Effector memory CD4-positive, alpha-beta T cell (primary cell): ENCODE results near the gene RNF144A.

Source experiments
- DNase-seq, 3 donors: peaks; one replicate each; pipeline ENCODE4 v3.0.0-alpha.2; 2020
- H3K27ac ChIP-seq: 2 replicates; pipeline ENCODE4 v1.7.0; 2013; ENCODE audit warnings: mild to moderate bottlenecking, low read length, moderate library complexity; ENCODE audit not compliant: insufficient read depth, poor library complexity, severe bottlenecking
- H3K27me3 ChIP-seq: replicated peaks from 2 replicates; pipeline ENCODE4 v1.7.0; 2013; ENCODE audit warnings: mild to moderate bottlenecking, low read length; ENCODE audit not compliant: insufficient read depth, control insufficient read depth, poor library complexity, severe bottlenecking
- H3K36me3 ChIP-seq: 2 replicates; pipeline ENCODE4 v1.7.0; 2013; ENCODE audit warnings: mild to moderate bottlenecking, low read length, moderate library complexity; ENCODE audit not compliant: control insufficient read depth, insufficient read depth
- H3K4me1 ChIP-seq: 2 replicates; pipeline ENCODE4 v1.7.0; 2013; ENCODE audit warnings: low read length, mild to moderate bottlenecking; ENCODE audit not compliant: control insufficient read depth, insufficient read depth, poor library complexity, severe bottlenecking
- H3K4me3 ChIP-seq: 2 replicates; pipeline ENCODE4 v1.7.0; 2013; ENCODE audit warnings: low read length, low read depth, mild to moderate bottlenecking; ENCODE audit not compliant: insufficient read depth, poor library complexity, severe bottlenecking
- H3K9me3 ChIP-seq: 2 replicates; pipeline ENCODE4 v1.7.0; 2013; ENCODE audit warnings: mild to moderate bottlenecking, low read length, moderate library complexity; ENCODE audit not compliant: control insufficient read depth

Gene RNF144A

DNA sequence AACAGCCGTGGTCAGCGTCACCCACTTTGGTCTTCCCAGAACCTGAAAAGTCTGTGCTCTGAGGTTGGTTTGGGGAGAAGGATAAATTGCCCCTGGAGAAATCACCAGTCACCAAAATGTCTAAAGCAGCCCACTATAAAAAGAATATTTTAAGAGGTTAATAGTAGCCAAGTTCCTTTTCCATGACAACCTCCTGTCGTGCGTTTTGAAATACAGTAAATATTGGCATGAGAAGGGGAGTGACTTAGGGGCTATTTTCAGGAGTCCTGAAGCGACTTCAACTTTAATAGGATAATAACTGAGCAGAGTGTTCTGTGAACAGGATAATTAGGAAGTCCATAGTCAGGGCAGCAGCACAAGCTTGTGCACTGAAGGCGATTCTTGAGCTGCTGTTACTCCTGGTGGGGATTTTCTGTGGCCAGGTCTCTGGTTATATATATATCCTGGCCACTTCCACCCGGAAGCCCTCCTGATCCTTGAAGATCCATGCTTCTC is 49.3 kb downstream of the RNF144A start:
- H3K4me1 ChIP-seq, result no peaks in the 10 kb centered on the region
- H3K27ac ChIP-seq, result no peak overlapping the region
- no peak for DNase-seq
- no peaks in the 10 kb centered on the region for H3K36me3 ChIP-seq
- no peaks in the 10 kb centered on the region for H3K9me3 ChIP-seq
- no peaks in the 10 kb centered on the region for H3K27me3 ChIP-seq
- H3K4me3 ChIP-seq, result no peak overlapping the region

DNA sequence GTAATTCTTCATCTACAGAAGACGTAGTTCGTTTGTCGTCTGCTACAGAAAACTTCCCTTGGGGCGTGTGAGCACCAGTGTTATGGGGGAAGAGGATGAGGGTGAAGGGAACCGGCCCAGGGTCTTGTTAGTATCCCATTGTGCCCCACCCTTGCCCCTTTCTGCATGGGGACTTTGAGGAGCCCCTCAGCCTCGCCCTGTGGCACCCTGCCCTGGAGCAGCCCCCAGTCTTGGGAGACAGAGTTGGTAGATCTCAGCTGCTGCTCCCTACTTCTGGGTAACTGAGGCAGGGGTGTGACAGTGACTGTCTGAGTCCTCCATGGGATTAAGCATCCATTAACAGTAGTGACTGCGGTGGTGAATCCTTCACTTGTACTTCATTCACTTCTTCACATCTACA is 50.1 kb downstream of the RNF144A start:
- H3K36me3 ChIP-seq, result no peaks in the 10 kb centered on the region
- H3K27ac ChIP-seq, result no peak overlapping the region
- no peaks in the 10 kb centered on the region for H3K9me3 ChIP-seq
- no peaks in the 10 kb centered on the region for H3K4me1 ChIP-seq
- H3K27me3 ChIP-seq, result no peaks in the 10 kb centered on the region
- H3K4me3 ChIP-seq, result no peak overlapping the region
- no peak for DNase-seq

DNA sequence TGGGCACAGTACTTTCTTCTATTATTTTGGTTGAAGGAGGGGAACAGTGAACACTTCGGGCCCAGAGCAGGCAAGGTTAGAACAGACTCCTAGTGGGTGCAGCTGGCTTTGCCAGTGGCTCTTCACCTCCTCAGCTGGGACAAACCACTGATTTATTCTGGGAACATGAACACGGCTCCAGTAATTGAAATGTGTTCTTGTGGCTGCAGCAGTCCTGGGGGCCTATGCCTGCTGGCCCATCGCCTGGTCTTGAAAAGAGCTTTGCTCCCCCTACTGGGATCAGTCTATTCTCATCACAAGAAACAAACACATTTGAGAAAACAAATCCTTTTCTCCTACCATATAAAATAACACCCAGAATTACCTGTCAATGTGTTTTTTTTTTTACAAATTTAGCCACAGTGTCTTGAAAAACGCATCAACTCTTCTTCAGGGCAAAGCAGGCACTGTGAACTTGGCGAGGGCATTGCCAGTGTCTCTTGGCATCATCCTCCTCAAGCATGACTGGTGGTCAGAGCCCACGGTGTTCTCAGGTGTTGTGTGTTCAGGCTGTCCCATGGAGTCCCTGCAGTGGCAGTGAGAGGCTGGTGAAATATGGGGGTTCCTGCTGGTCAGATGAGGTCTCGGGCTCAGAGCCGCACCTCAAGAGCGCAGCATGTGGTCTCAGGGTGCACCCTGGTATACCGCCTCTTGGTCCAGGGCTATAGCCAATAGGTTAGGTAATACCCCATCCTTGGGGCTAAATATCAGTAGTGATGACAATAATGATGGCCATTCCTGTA is 51.3 kb downstream of the RNF144A start:
- H3K9me3 ChIP-seq, result no peaks in the 10 kb centered on the region
- no peak overlapping the region for H3K4me3 ChIP-seq
- no peaks in the 10 kb centered on the region for H3K36me3 ChIP-seq
- H3K27me3 ChIP-seq, result no peaks in the 10 kb centered on the region
- no peaks in the 10 kb centered on the region for H3K4me1 ChIP-seq
- H3K27ac ChIP-seq, result no peak overlapping the region
- DNase-seq, result no peak

DNA sequence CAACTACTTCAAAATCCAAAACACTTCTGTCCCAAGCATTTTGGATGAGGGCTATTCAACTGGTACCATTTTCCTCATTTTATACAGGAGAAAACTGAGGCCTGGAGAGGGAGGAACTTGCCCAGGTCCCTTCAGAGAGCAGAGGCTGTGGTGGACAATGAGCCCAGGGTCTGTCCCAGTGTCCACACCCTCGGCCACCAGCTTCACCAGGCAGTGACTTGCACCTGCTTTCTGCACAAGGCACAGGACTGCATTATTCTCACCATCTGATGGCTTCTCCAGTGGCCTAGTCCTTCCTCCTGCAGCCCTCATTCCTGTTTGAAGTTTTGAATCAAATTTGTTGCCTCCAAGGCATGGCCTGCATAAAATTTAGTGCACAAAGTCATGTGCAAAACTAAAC is 53.3 kb downstream of the RNF144A start:
- Histone ChIP-seq H3K4me3 (no peak overlapping the region), H3K4me1 (no peaks in the 10 kb centered on the region), H3K27me3 (no peaks in the 10 kb centered on the region), H3K9me3 (no peaks in the 10 kb centered on the region), H3K27ac (no peak overlapping the region), H3K36me3 (no peaks in the 10 kb centered on the region)
- DNase-seq, result no peak

DNA sequence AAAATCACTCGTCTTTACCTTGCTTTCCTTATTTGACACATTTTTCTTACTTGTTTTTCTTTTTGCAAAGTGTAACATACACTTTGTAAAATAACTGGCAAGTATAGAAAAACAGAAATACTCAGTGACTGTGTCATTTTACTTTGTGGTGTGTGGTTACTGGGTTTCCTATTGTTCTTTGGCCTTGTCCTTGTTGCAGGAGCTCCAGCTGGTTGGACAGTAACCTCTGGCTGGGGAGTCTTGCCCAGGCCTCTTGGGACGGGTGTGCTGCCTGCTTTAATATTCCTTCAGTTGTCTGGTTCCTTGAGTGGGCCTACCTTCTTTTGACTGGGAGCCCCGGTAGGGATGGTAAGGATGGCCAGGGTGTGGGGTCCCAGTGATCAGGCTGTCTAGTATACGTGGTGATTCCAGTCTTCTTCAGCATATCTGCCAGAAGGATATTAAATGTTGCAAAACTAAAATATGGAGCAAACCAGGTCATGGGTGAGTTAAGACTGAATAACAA is 53.8 kb downstream of the RNF144A start:
- Histone ChIP-seq H3K27me3 (no peaks in the 10 kb centered on the region), H3K9me3 (no peaks in the 10 kb centered on the region), H3K4me3 (no peak overlapping the region), H3K4me1 (no peaks in the 10 kb centered on the region), H3K36me3 (no peaks in the 10 kb centered on the region), H3K27ac (no peak overlapping the region)
- DNase-seq, result no peak

DNA sequence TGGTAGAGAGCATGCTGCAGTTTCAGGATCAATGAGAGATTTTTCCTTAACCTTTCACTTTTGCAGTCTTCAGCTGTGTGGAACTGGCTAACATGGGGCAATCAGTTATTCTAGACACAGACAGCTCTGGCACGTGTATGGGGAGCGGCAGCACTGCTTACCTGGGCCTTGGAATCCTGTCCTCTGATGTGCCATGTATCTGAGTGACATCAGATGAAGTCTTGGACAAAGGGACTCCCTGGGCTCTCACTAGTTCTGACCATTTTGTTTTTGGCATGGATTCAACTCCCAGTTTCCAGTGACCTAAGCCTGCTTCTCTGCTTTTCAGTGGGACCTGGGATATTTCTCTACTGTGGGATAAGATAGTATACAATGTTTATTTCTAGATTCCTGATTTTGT is 54.3 kb downstream of the RNF144A start:
- no peaks in the 10 kb centered on the region for H3K36me3 ChIP-seq

DNA sequence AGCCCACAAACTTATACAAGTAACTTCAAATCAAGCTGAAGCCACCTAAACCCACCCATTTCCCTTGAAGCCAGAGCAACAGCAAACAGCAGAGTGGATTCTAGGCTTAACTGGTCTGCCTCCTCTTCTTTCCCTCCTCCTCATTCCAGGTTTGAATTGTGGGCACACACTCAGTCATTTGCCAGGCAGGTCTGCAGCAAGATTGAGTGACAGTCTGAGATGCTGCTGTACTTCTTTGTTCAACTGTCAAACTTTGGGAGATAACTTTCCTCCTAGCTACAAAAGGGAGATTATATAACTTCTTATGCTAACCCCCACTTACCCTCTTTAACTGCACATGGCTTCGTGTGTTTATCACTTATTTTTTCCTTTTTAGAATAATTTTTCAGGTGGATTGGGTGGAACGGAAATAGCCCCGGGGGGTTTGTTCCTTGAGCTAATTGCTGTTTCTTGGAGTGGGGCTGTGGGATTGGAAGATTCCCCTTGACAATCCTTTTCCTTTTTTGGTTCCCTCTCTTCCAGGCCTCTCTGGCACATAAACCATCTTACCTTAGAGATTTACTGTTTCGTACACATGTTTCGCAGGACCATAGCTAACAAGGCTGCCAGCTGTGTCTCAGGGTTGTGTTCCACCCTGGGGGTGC is 55.0 kb downstream of the RNF144A start:
- no peak for DNase-seq
- Histone ChIP-seq H3K4me3 (no peak overlapping the region), H3K36me3 (no peaks in the 10 kb centered on the region), H3K27me3 (no peaks in the 10 kb centered on the region), H3K4me1 (no peaks in the 10 kb centered on the region), H3K27ac (no peak overlapping the region), H3K9me3 (no peaks in the 10 kb centered on the region)

More for the DNA sequence above, 54.3 kb downstream of the RNF144A start:
- DNase-seq, result no peak
- no peaks in the 10 kb centered on the region for H3K9me3 ChIP-seq
- H3K27me3 ChIP-seq, result no peaks in the 10 kb centered on the region
- H3K4me3 ChIP-seq, result no peak overlapping the region
- H3K4me1 ChIP-seq, result no peaks in the 10 kb centered on the region
- H3K27ac ChIP-seq, result no peak overlapping the region

DNA sequence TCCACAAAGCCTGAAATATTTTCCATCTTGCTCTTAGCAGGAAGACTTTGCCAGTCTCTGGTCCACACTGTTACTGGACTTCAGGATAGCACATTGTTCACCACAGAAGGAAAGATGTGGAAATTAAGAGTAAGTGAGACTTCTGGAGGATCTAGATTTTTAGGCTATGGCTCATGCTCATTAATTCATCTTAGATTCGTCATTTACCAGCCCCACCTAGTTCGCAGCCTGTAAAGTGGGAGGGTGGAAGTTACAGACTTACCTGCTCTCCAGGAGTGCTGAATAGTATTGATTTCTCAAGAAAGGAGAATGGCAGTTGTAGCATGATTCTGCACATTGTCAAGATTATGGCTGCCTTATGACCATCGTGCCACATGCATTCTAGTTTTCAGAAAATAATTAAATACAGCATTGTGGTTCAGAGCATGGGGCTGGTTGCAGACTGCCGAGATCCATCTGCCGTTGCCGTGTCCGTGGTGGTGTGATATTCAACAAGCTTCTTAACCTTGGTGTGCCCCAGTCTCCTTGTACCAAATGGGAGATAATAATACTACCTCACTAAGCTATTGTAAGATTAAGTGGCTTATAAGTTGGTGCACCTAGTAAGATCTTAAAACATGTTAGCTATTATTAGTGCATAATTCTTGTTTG is 56.8 kb downstream of the RNF144A start:
- H3K36me3 ChIP-seq, result no peaks in the 10 kb centered on the region
- H3K9me3 ChIP-seq, result no peaks in the 10 kb centered on the region
- H3K27ac ChIP-seq, result no peak overlapping the region
- no peaks in the 10 kb centered on the region for H3K27me3 ChIP-seq
- no peak for DNase-seq
- H3K4me3 ChIP-seq, result no peak overlapping the region
- no peaks in the 10 kb centered on the region for H3K4me1 ChIP-seq

DNA sequence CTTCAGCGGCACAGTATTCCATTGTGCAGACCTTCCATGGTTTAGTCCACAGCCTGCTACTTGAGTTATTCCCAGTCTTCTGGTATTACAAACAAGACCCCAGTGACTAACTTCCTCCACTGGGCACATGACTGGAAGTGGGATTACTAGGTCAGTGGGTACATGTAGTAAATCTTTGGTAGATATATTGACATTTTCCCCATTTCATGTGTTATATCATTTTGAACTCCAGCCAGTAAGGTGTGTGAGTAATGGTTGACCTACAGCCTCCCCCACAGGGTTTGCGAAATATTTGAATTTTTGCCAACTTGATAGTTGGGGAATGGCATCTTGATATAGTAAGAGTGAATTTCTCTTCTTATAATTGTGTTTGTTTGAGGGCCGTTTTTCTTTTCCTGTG is 58.8 kb downstream of the RNF144A start:
- Histone ChIP-seq H3K27me3 (no peaks in the 10 kb centered on the region), H3K4me1 (no peaks in the 10 kb centered on the region), H3K4me3 (no peak overlapping the region), H3K9me3 (no peaks in the 10 kb centered on the region), H3K36me3 (no peaks in the 10 kb centered on the region), H3K27ac (no peak overlapping the region)
- DNase-seq, result no peak
